K562 (cell line): Measurements from ENCODE around the gene CEP162. TPM values are rescaled to one million over a fixed set of nuclear protein-coding genes. Genes with fewer than 3 reads are reported as not detected.

Experiments
- C11orf30 ChIP-seq: fragments of 450-650 bp; IDR thresholded peaks from 2 replicates; pipeline ENCODE4 v1.6.1; 2016; ENCODE audit warnings: low read depth, mild to moderate bottlenecking
- DMBX1 ChIP-seq: fragments of 250-450 bp; sonication (Bioruptor Pico); IDR thresholded peaks from 2 replicates; pipeline ENCODE4 v1.8.0; 2022; ENCODE audit warnings: inconsistent platforms, mild to moderate bottlenecking, moderate library complexity, borderline replicate concordance
- EHMT2 ChIP-seq: fragments of 450-650 bp; IDR thresholded peaks from 2 replicates; pipeline ENCODE4 v1.6.1; 2018; ENCODE audit warnings: antibody characterized with exemption
- HDAC3 ChIP-seq: fragments of 450-650 bp; IDR thresholded peaks from 2 replicates; pipeline ENCODE4 v1.6.1; 2018; ENCODE audit warnings: borderline replicate concordance, mild to moderate bottlenecking, moderate library complexity; ENCODE audit not compliant: partially characterized antibody
- HMG20B ChIP-seq: fragments of 250-450 bp; sonication (Bioruptor Pico); IDR thresholded peaks from 2 replicates; pipeline ENCODE4 v1.5.0; 2021; ENCODE audit warnings: mild to moderate bottlenecking
- KDM5B ChIP-seq: fragments of 200-600 bp; sonication (generic); IDR thresholded peaks from 2 replicates; pipeline ENCODE4 v1.6.1; 2012; ENCODE audit warnings: low read depth, mild to moderate bottlenecking, moderate library complexity, low read length, control low read depth, inconsistent platforms; ENCODE audit not compliant: insufficient replicate concordance
- MAX ChIP-seq: sonication (generic); formaldehyde crosslinking; IDR thresholded peaks from 2 replicates; pipeline ENCODE4 v1.9.0; 2022; ENCODE audit warnings: mild to moderate bottlenecking, missing genetic modification reagents
- MCM5 ChIP-seq: fragments of 450-650 bp; IDR thresholded peaks from 2 replicates; pipeline ENCODE4 v1.6.1; 2016; ENCODE audit warnings: low read depth
- NCOA6 ChIP-seq: fragments of 450-650 bp; IDR thresholded peaks from 2 replicates; pipeline ENCODE4 v1.6.1; 2017; ENCODE audit warnings: mild to moderate bottlenecking
- PHF21A ChIP-seq: fragments of 450-650 bp; IDR thresholded peaks from 2 replicates; pipeline ENCODE4 v1.6.1; 2017; ENCODE audit warnings: low read depth, borderline replicate concordance
- POLR2AphosphoS5 ChIP-seq: IDR thresholded peaks from 2 replicates; pipeline ENCODE4 v1.6.1; 2011; ENCODE audit warnings: mild to moderate bottlenecking, low read depth, low read length, moderate library complexity; ENCODE audit not compliant: control insufficient read depth, insufficient read depth
- PTBP1 ChIP-seq: fragments of 200-400 bp; formaldehyde crosslinking; IDR thresholded peaks from 2 replicates; pipeline ENCODE4 v1.6.1; 2017; ENCODE audit warnings: low read depth, low read length
- REST ChIP-seq, 2 experiments: fragments of 450-650 bp; formaldehyde crosslinking in 1 of 2; IDR thresholded peaks; 2 replicates each; pipeline versions ENCODE4 v1.4.0 to v1.6.1; 2014 to 2020; ENCODE audit warnings: mild to moderate bottlenecking in 2 of 2, borderline replicate concordance in 1 of 2, low read depth in 1 of 2
- ZBTB8A ChIP-seq: fragments of 450-650 bp; IDR thresholded peaks from 2 replicates; pipeline ENCODE4 v1.6.1; 2018; ENCODE audit warnings: mild to moderate bottlenecking, moderate library complexity; ENCODE audit not compliant: partially characterized antibody
- ZNF143 ChIP-seq: sonication (generic); formaldehyde crosslinking; IDR thresholded peaks from 2 replicates; pipeline ENCODE4 v1.9.0; 2022; ENCODE audit warnings: mild to moderate bottlenecking, missing genetic modification reagents
- ZNF436 ChIP-seq: fragments of 250-450, 450-650 bp; sonication (Bioruptor Pico); formaldehyde crosslinking; IDR thresholded peaks from 2 replicates; pipeline ENCODE4 v1.7.0; 2020; ENCODE audit warnings: mild to moderate bottlenecking
- ZNF589 ChIP-seq: fragments of 200-800 bp; sonication (Bioruptor generic); IDR thresholded peaks from 2 replicates; pipeline ENCODE4 v1.6.1; 2016; ENCODE audit warnings: low read depth, missing genetic modification characterization, missing compliant biosample characterization
- polyA plus RNA-seq, 8 experiments: library from polyadenylated mRNA; depleted of rRNA in 4 of 8; stranded (reverse) in 5 of 8; unstranded in 3 of 8; fragments of >200 nt; fragmentation: Nextera tagmentation in 2 of 8; fragmentation: Illumina TruSeq in 1 of 8; extraction: Ambion mirVana in 2 of 8; extraction: Trizol in 1 of 8; gene quantifications; 2 replicates each; pipeline versions ENCODE4 v1.2.1 to v1.2.3, GENCODE V29; 2011 to 2014; ENCODE audit warnings: inconsistent platforms in 1 of 8, missing spikeins in 1 of 8
- total RNA-seq, 7 experiments: library from RNA; depleted of rRNA in 6 of 7; stranded (reverse); fragments of >200 nt in 6 of 7; fragmentation: Illumina TruSeq in 2 of 7; extraction: Trizol in 2 of 7; gene quantifications; 2 replicates each; pipeline versions ENCODE4 v1.2.1 to v1.2.3, GENCODE V29; 2011 to 2021; ENCODE audit warnings: low replicate concordance in 1 of 7
- TF ChIP-seq, protein P1 (sequence below): fragments of 450-650 bp; IDR thresholded peaks from 2 replicates; pipeline ENCODE4 v1.6.1; 2016; ENCODE audit warnings: antibody characterized with exemption

The CEP162 gene
- total and polyA plus RNA-seq, 9 of the 15 experiments (the other 6 are each of a cell fraction or from before 2014, with no cell fraction given) = 3.9 to 8.6 (median 6.7) TPM

DNA sequence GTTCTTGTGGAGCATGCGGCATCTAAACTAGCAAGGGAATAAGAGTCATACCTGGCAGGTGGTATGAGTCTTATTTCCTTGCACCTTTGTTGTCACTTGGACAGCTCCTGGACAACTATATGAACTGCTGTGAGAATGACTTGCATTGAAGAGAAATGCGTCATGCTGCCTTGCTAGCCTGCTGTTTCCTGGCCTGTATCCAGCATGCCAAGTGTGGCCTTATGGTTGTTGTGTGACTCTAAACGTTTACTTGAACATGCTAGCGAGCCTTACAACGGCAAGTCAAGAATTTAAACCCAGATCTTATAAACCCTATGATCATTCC, 90.4 kb downstream of the CEP162 start (continued):
- TF ChIP-seq DMBX1 (no peak), PTBP1 (no peak), PHF21A (no peak), EHMT2 (peak; percentile 93), C11orf30 (peak; percentile 86), NCOA6 (no peak), ZNF589 (no peak), POLR2AphosphoS5 (no peak), HDAC3 (no peak), ZBTB8A (no peak), REST (IDR thresholded peaks at IDR 0.05; ENCODE audit: borderline replicate concordance) (peak; percentile 89), REST (CRISPR knock-in tag; IDR thresholded peaks at IDR 0.05; ENCODE audit: low read depth) (peak; percentile 59; the same call in 1 of the 2 replicates), MAX (CRISPR knock-in tag) (peak; percentile 56; the same call in 1 of the 2 replicates), MCM5 (no peak), HMG20B (CRISPR knock-in tag) (no peak), ZNF436 (CRISPR knock-in tag) (no peak), KDM5B (no peak), ZNF143 (CRISPR knock-in tag) (no peak)
- TF ChIP-seq, protein P1, sequence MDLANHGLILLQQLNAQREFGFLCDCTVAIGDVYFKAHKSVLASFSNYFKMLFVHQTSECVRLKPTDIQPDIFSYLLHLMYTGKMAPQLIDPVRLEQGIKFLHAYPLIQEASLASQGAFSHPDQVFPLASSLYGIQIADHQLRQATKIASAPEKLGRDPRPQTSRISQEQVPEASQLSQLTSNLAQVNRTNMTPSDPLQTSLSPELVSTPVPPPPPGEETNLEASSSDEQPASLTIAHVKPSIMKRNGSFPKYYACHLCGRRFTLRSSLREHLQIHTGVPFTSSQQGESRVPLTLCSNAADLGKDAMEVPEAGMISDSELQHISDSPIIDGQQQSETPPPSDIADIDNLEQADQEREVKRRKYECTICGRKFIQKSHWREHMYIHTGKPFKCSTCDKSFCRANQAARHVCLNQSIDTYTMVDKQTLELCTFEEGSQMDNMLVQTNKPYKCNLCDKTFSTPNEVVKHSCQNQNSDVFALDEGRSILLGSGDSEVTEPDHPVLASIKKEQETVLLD = peak; percentile 48; the same call in 1 of the 2 replicates
